Measurements from ENCODE around the gene CWC22. TPM values are rescaled to one million over a fixed set of nuclear protein-coding genes. Genes with fewer than 3 reads are reported as not detected.

CWC22 gene
- total and polyA plus RNA-seq, 2 of the 13 experiments (the other 11 are each of a cell fraction or from before 2014, with no cell fraction given): 5.7 to 29.2 TPM

DNA sequence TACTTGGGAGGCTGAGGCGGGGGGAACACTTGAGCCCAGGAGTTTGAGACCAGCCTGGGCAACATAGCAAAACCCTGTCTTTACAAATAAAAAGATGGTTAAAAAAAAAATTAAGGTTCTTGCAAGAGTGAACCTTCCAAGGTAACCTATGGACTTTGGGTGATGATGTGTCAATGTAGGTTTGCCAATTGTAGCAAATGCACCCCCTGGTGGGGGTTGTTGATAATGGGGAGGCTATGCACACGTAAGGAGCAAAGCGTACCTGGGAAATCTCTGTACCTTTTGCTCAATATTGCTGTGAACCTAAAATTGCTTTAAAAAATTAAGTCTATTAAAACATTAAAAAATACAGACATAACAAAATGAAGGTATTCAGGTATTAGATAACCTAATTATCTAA is 70.4 kb downstream of the CWC22 start (continued):
- no peak for TF ChIP-seq SOX13 (IDR thresholded peaks at IDR 0.05)
- TF ChIP-seq SOX13 (CRISPR knock-in tag; conservative IDR thresholded peaks at IDR 0.05 in 1 of 2, IDR thresholded peaks at IDR 0.05 in 1 of 2): no peak
- no peak for TF ChIP-seq PITX1 (CRISPR knock-in tag; IDR thresholded peaks at IDR 0.05)
- no peak for TF ChIP-seq TBP (CRISPR knock-in tag; IDR thresholded peaks at IDR 0.05)
- TF ChIP-seq SOX6 (IDR thresholded peaks at IDR 0.05): no peak
- no peak for TF ChIP-seq SOX6 (CRISPR knock-in tag; IDR thresholded peaks at IDR 0.05)
- TF ChIP-seq ELF1 (CRISPR knock-in tag; IDR thresholded peaks at IDR 0.05): no peak
- TF ChIP-seq HMG20A (CRISPR knock-in tag; IDR thresholded peaks at IDR 0.05; ENCODE audit: borderline replicate concordance): no peak
- no peak for TF ChIP-seq TBL1XR1 (IDR thresholded peaks at IDR 0.05; ENCODE audit: borderline replicate concordance, low read length, partially characterized antibody)
- TF ChIP-seq, protein P1, sequence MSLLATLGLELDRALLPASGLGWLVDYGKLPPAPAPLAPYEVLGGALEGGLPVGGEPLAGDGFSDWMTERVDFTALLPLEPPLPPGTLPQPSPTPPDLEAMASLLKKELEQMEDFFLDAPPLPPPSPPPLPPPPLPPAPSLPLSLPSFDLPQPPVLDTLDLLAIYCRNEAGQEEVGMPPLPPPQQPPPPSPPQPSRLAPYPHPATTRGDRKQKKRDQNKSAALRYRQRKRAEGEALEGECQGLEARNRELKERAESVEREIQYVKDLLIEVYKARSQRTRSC (CRISPR knock-in tag; IDR thresholded peaks at IDR 0.05; ENCODE audit: low read depth): no peak
- TF ChIP-seq TCF12 (IDR thresholded peaks at IDR 0.05): no peak
- no peak for TF ChIP-seq TCF12 (CRISPR knock-in tag; IDR thresholded peaks at IDR 0.05)
- TF ChIP-seq ZNF614 (CRISPR knock-in tag; IDR thresholded peaks at IDR 0.05; ENCODE audit: borderline replicate concordance): 0 out of 2 replicates have a peak, but pooled peaks have one; percentile 30
- TF ChIP-seq ZNF136 (CRISPR knock-in tag; IDR thresholded peaks at IDR 0.05; ENCODE audit: low read depth): no peak
- no peak for TF ChIP-seq RBM39 (IDR thresholded peaks at IDR 0.05; ENCODE audit: low read depth, low read length, poor library complexity, severe bottlenecking)
- TF ChIP-seq, protein P2, sequence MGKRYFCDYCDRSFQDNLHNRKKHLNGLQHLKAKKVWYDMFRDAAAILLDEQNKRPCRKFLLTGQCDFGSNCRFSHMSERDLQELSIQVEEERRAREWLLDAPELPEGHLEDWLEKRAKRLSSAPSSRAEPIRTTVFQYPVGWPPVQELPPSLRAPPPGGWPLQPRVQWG (CRISPR knock-in tag; IDR thresholded peaks at IDR 0.05; ENCODE audit: borderline replicate concordance, low read depth): no peak
- no peak for TF ChIP-seq ZNF138 (CRISPR knock-in tag; IDR thresholded peaks at IDR 0.05; ENCODE audit: low read depth)
- TF ChIP-seq ZNF205 (CRISPR knock-in tag; IDR thresholded peaks at IDR 0.05): no peak
- no peak for TF ChIP-seq NR2F6 (IDR thresholded peaks at IDR 0.05)
- TF ChIP-seq NR2F6 (CRISPR knock-in tag; IDR thresholded peaks at IDR 0.05): 0 out of 2 replicates have a peak, but pooled peaks have one; percentile 17
- TF ChIP-seq ZNF644 (CRISPR knock-in tag; IDR thresholded peaks at IDR 0.05; ENCODE audit: low read depth): peak; percentile 58; the same call in 1 of the 2 replicates
- peak; percentile 70 for TF ChIP-seq SMC3 (IDR thresholded peaks at IDR 0.05; ENCODE audit: low read length)
- no peak for TF ChIP-seq MED13 (CRISPR knock-in tag; IDR thresholded peaks at IDR 0.05)
- TF ChIP-seq SIX4 (CRISPR knock-in tag; IDR thresholded peaks at IDR 0.05): no peak
- TF ChIP-seq ZNF891 (CRISPR knock-in tag; IDR thresholded peaks at IDR 0.05): no peak
- TF ChIP-seq ZNF326 (CRISPR knock-in tag; IDR thresholded peaks at IDR 0.05; ENCODE audit: borderline replicate concordance): no peak
- no peak for TF ChIP-seq ZNF75D (CRISPR knock-in tag; IDR thresholded peaks at IDR 0.05; ENCODE audit: borderline replicate concordance)
- peak; percentile 26; the same call in 1 of the 2 replicates for TF ChIP-seq CEBPB (IDR thresholded peaks at IDR 0.05; ENCODE audit: borderline replicate concordance, low read depth, low read length)
- TF ChIP-seq XRCC5 (optimal IDR thresholded peaks at IDR 0.05; ENCODE audit: low read length): peak; percentile 41
- TF ChIP-seq ZNF124 (CRISPR knock-in tag; IDR thresholded peaks at IDR 0.05): no peak
- no peak for TF ChIP-seq GZF1 (CRISPR knock-in tag; IDR thresholded peaks at IDR 0.05)
- TF ChIP-seq ZFP36L1 (CRISPR knock-in tag; IDR thresholded peaks at IDR 0.05): no peak
- TF ChIP-seq ZMYM4 (CRISPR knock-in tag; IDR thresholded peaks at IDR 0.05): peak; percentile 35; the same call in 1 of the 2 replicates
- peak; percentile 88 for TF ChIP-seq HNF4G (IDR thresholded peaks at IDR 0.05; ENCODE audit: borderline replicate concordance, low read depth, low read length)
- TF ChIP-seq HNF4G (CRISPR knock-in tag; IDR thresholded peaks at IDR 0.05; ENCODE audit: borderline replicate concordance, low read depth): no peak
